GM18909 (cell line): ENCODE data around the gene ZNF282.
"Not testable (repeated sequence)": the region's sequence is repeated elsewhere in the genome, so short reads cannot be mapped to it uniquely, and the experiment has no call there.

Source experiments
- ATAC-seq: cut with Tn5 transposase; IDR thresholded peaks from one replicate; pipeline ENCODE4 v1.9.1; 2021; ENCODE audit warnings: mild to moderate bottlenecking; ENCODE audit not compliant: unreplicated experiment, poor library complexity

The ZNF282 gene

GRCh38 chr7:149220534-149220933 lies 25.2 kb downstream of the ZNF282 start:
- ATAC-seq: no peak

- ATAC-seq: no peak
Measured at GRCh38 chr7:149223176-149223575, 27.8 kb downstream of the ZNF282 start.

- no peak for ATAC-seq
Measured at GRCh38 chr7:149223761-149224160, 28.4 kb downstream of the ZNF282 start.

DNA sequence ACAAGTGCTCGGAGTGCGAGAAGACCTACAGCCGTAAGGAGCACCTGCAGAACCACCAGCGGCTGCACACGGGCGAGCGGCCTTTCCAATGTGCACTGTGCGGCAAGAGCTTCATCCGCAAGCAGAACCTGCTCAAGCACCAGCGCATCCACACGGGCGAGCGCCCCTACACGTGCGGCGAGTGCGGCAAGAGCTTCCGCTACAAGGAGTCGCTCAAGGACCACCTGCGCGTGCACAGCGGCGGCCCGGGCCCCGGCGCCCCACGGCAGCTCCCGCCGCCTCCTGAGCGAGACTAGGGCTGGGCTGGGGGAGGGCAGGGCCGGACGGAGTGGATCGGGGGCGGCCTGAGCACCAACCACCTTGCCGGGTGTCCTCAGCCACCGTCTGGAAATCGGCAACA lies 29.0 kb downstream of the ZNF282 start:
- no peak for ATAC-seq

DNA sequence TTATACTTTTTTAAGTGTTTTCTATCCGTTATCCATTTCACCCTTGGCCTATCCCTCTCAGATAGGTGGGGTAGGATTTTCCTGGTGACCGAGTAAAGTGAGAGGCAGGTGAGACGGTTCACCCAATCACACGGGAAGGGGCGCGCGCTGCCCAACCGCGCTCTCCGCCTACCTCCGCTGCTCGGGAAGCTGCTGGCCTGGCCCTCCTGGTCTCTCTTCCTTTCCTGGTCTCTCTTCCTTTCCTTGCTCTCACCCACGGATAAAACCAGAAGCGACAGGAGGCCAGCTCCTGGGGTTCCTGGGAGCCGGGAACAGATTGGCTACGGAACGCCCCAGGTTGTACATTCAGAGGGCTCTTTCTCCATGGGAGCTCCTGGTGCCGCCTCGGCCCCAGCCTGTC lies 29.8 kb downstream of the ZNF282 start:
- no peak for ATAC-seq

DNA sequence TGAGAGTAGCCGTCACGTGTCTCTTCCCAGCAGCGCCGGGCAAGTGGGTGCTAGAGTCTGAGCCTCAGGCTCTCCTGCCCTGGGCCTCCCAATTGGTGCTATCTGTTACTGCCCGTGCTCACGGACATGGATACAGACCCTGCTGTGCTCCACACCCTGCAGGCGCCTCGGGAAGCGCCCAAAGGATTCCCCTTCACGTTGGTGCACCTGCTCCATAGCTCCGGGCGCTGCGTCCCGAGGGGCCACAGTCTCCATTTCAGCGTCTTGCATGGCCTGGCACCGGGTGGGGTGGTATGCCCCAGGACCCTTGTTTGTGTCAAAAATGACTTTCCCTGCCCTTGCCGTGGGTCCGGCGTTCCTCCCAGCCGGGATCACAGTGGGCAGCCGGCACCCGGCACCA lies 30.3 kb downstream of the ZNF282 start:
- ATAC-seq: no peak

GRCh38 chr7:149226366-149226765 lies 31.0 kb downstream of the ZNF282 start:
- not testable (repeated sequence) for ATAC-seq

- no peak for ATAC-seq
Measured at GRCh38 chr7:149226840-149227494, 31.6 kb downstream of the ZNF282 start.

GRCh38 chr7:149228831-149229471 lies 33.6 kb downstream of the ZNF282 start:
- ATAC-seq: no peak

DNA sequence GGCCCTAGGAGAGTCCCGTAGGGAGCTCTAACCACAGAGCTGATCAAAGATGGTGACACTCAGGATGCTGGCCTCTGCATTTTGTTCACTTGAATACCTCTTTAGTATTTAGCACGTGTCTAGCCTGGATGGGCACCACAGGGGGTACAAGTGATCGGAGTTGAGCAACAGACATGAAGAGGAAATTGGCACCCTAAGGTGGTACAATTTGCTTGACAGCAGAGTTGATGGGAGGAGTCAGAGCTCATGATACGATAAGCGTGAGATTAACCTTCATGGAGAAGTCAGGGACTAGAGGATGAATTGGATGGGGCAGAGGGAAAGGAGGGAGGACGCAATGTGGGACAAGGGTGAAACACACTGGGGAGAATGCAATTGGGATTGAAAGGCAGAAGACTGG lies 34.2 kb downstream of the ZNF282 start:
- ATAC-seq: no peak

GRCh38 chr7:149232362-149232761 lies 37.0 kb downstream of the ZNF282 start:
- ATAC-seq: no peak

GRCh38 chr7:149233655-149234204 lies 38.4 kb downstream of the ZNF282 start:
- ATAC-seq: not testable (repeated sequence)

- ATAC-seq: no peak
Measured at GRCh38 chr7:149237502-149237901, 42.2 kb downstream of the ZNF282 start.

DNA sequence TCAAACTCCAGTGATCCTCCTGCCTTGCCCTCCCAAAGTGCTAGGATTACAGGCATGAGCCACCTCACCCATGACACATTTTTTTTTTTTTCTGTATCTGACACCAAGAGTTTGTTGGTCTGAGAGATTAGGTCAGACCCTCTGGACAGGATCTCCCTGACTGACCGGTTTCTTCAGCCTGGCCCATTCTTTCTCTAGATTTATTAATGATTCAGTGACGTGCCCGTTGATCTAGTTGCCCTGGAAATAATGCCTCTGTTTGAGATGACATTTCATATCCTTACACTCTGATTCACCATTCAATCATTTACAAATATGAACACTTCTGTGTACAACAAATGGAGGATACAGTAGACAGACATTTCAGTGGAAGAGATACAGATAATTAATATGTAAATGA lies 42.7 kb downstream of the ZNF282 start:
- no peak for ATAC-seq

DNA sequence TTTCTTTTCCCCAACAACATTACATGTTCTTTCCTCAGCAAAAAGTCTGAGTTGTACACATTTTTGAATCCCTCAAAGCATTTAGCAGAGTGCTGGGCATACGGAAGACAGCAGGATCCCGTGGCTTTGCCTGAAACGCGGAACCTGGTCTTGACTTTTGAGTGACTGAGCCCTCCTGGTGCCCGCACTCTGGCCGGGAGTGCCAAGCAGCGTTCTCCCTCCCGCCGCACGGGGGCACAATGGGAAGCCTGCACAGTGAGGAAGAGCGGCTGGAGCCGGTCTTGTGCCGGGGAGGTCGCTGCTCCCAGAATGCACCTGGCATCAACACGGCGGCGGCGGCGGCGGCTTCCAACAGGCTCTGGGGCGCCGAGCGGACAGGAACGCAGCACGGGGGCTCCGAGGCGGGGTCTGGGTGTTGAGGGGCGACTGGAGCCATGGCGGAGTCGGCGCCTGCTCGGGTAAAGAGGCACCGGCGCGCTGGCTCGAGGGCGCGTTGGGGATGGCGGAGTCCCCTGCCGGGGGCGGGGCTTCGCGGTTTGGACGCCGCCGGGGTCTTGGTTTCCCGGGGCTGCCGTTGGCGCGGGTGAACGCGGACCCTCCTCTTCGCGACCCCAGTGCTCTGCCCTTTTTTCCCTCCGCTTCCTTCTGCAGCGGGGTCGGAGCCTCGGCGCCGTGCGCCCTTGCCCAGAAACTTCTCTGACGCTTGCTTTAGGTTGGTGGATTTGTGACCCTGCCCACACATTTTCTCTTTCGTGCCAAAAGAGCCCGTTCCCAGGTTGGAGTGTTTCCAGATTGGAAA lies 44.2 kb downstream of the ZNF282 start, which contains the start of gene ZNF212:
TSS of gene ZNF212 (plus strand) at position 307 of the 799 bp plus-strand sequence. CDS start at position 435, 128 bp downstream.
- ATAC-seq: peak; percentile 100

- no peak for ATAC-seq
Measured at GRCh38 chr7:149240637-149241036, 45.3 kb downstream of the ZNF282 start.

- no peak for ATAC-seq
Measured at GRCh38 chr7:149241696-149242095, 46.4 kb downstream of the ZNF282 start.

DNA sequence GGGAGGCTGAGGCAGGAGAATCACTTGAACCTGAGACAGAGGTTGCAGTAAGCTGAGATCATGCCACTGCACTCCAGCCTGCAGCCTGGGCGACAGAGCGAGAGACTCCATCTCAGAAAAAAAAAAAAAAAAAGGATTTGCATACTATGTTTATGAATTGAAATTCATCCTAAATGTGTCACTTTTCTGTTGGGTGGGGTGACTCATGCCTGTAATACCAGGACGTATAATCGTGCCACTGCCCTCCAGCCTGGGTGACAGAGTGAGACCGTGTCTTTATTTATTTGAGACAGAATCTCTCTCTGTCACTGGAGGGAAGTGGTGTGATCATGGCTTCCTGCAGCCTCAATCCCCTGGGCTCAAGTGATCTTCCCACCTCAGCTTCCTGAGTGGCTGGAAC lies 49.9 kb downstream of the ZNF282 start:
- ATAC-seq: peak; percentile 84

DNA sequence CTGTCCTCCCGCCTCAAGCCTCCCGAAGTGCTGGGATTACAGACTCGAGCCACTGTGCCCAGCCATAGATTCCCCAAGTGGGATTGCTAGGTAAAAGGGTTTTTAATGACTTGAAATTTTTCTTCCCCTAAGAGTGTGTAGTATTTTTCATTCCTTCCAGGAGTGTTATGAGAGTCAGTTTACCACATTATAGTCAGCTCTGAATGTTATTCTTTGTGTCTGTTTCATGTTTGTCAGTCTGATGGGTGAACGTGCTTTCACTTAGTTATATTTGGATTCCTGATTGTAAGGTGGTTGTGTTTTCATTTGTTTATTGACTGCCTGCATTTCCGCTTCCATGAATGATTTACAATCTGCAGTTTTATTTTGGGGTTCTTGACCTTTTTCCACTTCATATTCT lies 50.4 kb downstream of the ZNF282 start:
- ATAC-seq: peak; percentile 28

DNA sequence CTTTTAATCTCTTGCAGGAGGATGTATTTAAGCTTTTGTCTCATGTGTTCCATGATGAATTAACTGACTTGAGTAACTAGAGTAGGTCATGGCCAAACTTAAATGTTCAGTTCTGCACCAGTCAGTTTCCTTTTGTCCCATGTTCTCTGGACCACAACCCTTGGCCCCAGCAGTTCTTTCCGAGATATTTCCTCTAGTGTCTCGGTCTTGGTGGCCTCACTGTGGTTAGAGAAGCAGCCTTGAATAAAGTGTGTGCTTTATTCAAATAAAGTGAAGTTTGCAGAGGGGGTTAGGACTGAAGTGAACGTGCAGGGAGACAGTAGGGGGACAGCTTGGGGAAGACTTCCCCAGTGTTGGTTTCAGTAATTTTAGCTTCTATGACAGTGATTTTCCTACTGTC lies 53.4 kb downstream of the ZNF282 start:
- no peak for ATAC-seq

DNA sequence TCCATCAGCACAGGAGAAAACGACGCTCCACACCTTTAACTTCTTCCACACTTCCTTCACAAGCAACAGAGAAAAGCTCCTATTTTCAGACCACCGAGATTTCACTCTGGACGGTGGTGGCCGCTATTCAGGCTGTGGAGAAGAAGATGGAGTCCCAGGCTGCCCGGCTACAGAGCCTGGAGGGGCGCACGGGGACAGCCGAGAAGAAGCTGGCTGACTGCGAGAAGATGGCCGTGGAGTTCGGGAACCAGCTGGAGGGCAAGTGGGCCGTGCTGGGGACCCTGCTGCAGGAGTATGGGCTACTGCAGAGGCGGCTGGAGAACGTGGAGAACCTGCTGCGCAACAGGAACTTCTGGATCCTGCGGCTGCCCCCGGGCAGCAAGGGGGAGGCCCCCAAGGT lies 54.8 kb downstream of the ZNF282 start:
- not testable (repeated sequence) for ATAC-seq
